HepG2 (cell line): Measurements from ENCODE around the gene ADCY10. TPM values are rescaled to one million over a fixed set of nuclear protein-coding genes. Genes with fewer than 3 reads are reported as not detected.
A peak's percentile ranks its signal among the peaks of the same experiment; 100 is the strongest.

Source experiments
- KAT7 ChIP-seq: IDR thresholded peaks from 2 replicates; pipeline ENCODE4 v1.6.1; 2018; ENCODE audit warnings: borderline replicate concordance, missing compliant biosample characterization
- NFRKB ChIP-seq: fragments of 450-650 bp; IDR thresholded peaks from 2 replicates; pipeline ENCODE4 v1.6.1; 2017
- REST ChIP-seq, 2 experiments: IDR thresholded peaks; 2 replicates each; pipeline ENCODE4 v1.6.1; 2011 to 2012; ENCODE audit warnings: low read length in 2 of 2, borderline replicate concordance in 1 of 2, low read depth in 1 of 2, mild to moderate bottlenecking in 1 of 2, moderate library complexity in 1 of 2
- RFXAP ChIP-seq: sonication (generic); formaldehyde crosslinking; IDR thresholded peaks from 2 replicates; pipeline ENCODE4 v1.4.0; 2020; ENCODE audit warnings: missing genetic modification reagents, borderline replicate concordance
- ZNF142 ChIP-seq: sonication (generic); formaldehyde crosslinking; IDR thresholded peaks from 2 replicates; pipeline ENCODE4 v1.4.0; 2020; ENCODE audit warnings: missing genetic modification reagents
- ZNF572 ChIP-seq: sonication (generic); formaldehyde crosslinking; IDR thresholded peaks from 2 replicates; pipeline ENCODE4 v1.5.1; 2020; ENCODE audit warnings: mild to moderate bottlenecking, missing genetic modification reagents
- ZNF646 ChIP-seq: sonication (generic); formaldehyde crosslinking; IDR thresholded peaks from 2 replicates; pipeline ENCODE4 v1.9.0; 2021; ENCODE audit warnings: mild to moderate bottlenecking, missing genetic modification reagents
- ZNF839 ChIP-seq: sonication (generic); formaldehyde crosslinking; IDR thresholded peaks from 2 replicates; pipeline ENCODE4 v1.4.0; 2020; ENCODE audit warnings: missing genetic modification reagents, mild to moderate bottlenecking, borderline replicate concordance
- polyA plus RNA-seq, 8 experiments: library from polyadenylated mRNA; depleted of rRNA in 3 of 8; stranded (reverse) in 7 of 8; unstranded in 1 of 8; fragments of >200 nt; fragmentation: Illumina TruSeq in 4 of 8; extraction: Trizol in 4 of 8; gene quantifications; 2 replicates each; pipeline versions ENCODE4 v1.2.1 to v1.2.3, GENCODE V29; 2011 to 2016; ENCODE audit warnings: low read depth in 4 of 8, missing spikeins in 1 of 8, mixed read lengths in 1 of 8; ENCODE audit not compliant: insufficient read depth in 1 of 8
- total RNA-seq, 5 experiments: library from RNA; depleted of rRNA; stranded (reverse); fragments of >200 nt; fragmentation: Illumina TruSeq; extraction: Trizol; gene quantifications; 2 replicates each; pipeline ENCODE4 v1.2.3, GENCODE V29; 2016; ENCODE audit warnings: low read depth in 1 of 5

ADCY10 gene
- total and polyA plus RNA-seq, 2 of the 13 experiments (the other 11 are each of a cell fraction or from before 2014, with no cell fraction given): 0.02 to 0.03 TPM

- TF ChIP-seq ZNF646 (peak; percentile 43; the same call in 1 of the 2 replicates), KAT7 (CRISPR knock-in tag) (no peak), RFXAP (CRISPR knock-in tag) (no peak), ZNF142 (CRISPR knock-in tag) (no peak), ZNF572 (no peak), NFRKB (no peak), REST (IDR thresholded peaks at IDR 0.05; ENCODE audit: borderline replicate concordance in 1 of 2, low read depth in 1 of 2, low read length in 2 of 2) (no peak), ZNF839 (no peak)
Measured at GRCh38 chr1:167947733-167948132, 33.8 kb upstream of the ADCY10 start (continued).
